GM19328 (cell line): Measurements from ENCODE around the gene POMGNT1.
"Not testable (repeated sequence)": the region's sequence is repeated elsewhere in the genome, so short reads cannot be mapped to it uniquely, and the experiment has no call there.

Experiments used
- ATAC-seq: cut with Tn5 transposase; IDR thresholded peaks from one replicate; pipeline ENCODE4 v1.9.1; 2021; ENCODE audit warnings: mild to moderate bottlenecking, moderate library complexity; ENCODE audit not compliant: unreplicated experiment

The POMGNT1 gene

GRCh38 chr1:46197964-46198811 is at the start of gene POMGNT1:
Gene POMGNT1, minus strand, starts transcription at chr1:46198434. Its CDS starts 613 bp downstream, at chr1:46197821.
- ATAC-seq = peak; percentile 85

GRCh38 chr1:46247436-46248121 is 49.3 kb upstream of the POMGNT1 start, which contains the start of gene RAD54L:
Gene RAD54L, plus strand, starts transcription at chr1:46247763. Its CDS starts 643 bp downstream, at chr1:46248406.
- ATAC-seq = peak; percentile 86

- ATAC-seq = peak; percentile 50
Measured at GRCh38 chr1:46246548-46247435, 48.6 kb upstream of the POMGNT1 start.

GRCh38 chr1:46246136-46246535 is 47.9 kb upstream of the POMGNT1 start:
- ATAC-seq = not testable (repeated sequence)

- ATAC-seq = no peak
Measured at GRCh38 chr1:46244656-46245371, 46.6 kb upstream of the POMGNT1 start.

GRCh38 chr1:46243831-46244230 is 45.6 kb upstream of the POMGNT1 start:
- ATAC-seq = not testable (repeated sequence)

- ATAC-seq = no peak
Measured at GRCh38 chr1:46242918-46243317, 44.7 kb upstream of the POMGNT1 start.

- ATAC-seq = not testable (repeated sequence)
Measured at GRCh38 chr1:46241733-46242132, 43.5 kb upstream of the POMGNT1 start.

GRCh38 chr1:46238865-46239264 is 40.6 kb upstream of the POMGNT1 start:
- not testable (repeated sequence) for ATAC-seq

GRCh38 chr1:46236882-46237281 is 38.6 kb upstream of the POMGNT1 start:
- no peak for ATAC-seq

GRCh38 chr1:46231231-46231630 is 33.0 kb upstream of the POMGNT1 start:
- ATAC-seq = not testable (repeated sequence)

GRCh38 chr1:46224966-46225365 is 26.7 kb upstream of the POMGNT1 start:
- no peak for ATAC-seq

- ATAC-seq = peak; percentile 65
Measured at GRCh38 chr1:46223472-46223943, 25.3 kb upstream of the POMGNT1 start.

GRCh38 chr1:46223055-46223454 is 24.8 kb upstream of the POMGNT1 start:
- ATAC-seq = not testable (repeated sequence)

- ATAC-seq = no peak
Measured at GRCh38 chr1:46221749-46222148, 23.5 kb upstream of the POMGNT1 start.

- ATAC-seq = no peak
Measured at GRCh38 chr1:46220808-46221207, 22.6 kb upstream of the POMGNT1 start.

- no peak for ATAC-seq
Measured at GRCh38 chr1:46219551-46220520, 21.6 kb upstream of the POMGNT1 start.

GRCh38 chr1:46218443-46218842 is 20.2 kb upstream of the POMGNT1 start:
- no peak for ATAC-seq

- no peak for ATAC-seq
Measured at GRCh38 chr1:46215504-46215903, 17.3 kb upstream of the POMGNT1 start.
